Measurements from ENCODE around the gene ABCD3.

DNA sequence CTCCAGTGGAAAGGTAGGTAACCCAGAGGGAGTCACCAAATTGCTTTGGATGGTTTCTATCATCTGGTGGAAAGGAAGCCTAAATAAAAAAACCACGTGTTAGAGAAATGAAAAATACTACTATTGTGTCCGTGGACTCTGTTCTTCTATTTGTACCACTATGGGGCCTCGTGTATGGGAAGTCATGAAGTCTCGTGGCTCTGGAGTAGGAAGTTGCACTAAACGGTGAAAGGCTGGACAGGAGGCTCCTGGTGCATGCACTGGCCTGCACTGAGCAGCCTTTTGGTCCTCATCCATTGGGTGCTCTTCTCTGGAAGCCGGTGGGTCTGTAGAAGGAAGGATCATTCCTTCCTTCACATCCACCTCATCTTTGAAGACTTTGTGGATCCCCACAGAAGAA, 106.3 kb downstream of the ABCD3 start:
- TF ChIP-seq, protein P1, sequence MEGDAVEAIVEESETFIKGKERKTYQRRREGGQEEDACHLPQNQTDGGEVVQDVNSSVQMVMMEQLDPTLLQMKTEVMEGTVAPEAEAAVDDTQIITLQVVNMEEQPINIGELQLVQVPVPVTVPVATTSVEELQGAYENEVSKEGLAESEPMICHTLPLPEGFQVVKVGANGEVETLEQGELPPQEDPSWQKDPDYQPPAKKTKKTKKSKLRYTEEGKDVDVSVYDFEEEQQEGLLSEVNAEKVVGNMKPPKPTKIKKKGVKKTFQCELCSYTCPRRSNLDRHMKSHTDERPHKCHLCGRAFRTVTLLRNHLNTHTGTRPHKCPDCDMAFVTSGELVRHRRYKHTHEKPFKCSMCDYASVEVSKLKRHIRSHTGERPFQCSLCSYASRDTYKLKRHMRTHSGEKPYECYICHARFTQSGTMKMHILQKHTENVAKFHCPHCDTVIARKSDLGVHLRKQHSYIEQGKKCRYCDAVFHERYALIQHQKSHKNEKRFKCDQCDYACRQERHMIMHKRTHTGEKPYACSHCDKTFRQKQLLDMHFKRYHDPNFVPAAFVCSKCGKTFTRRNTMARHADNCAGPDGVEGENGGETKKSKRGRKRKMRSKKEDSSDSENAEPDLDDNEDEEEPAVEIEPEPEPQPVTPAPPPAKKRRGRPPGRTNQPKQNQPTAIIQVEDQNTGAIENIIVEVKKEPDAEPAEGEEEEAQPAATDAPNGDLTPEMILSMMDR (IDR thresholded peaks at IDR 0.05), result no peak
- TF ChIP-seq POLR2A (IDR thresholded peaks at IDR 0.05) (no peak), POLR2AphosphoS5 (IDR thresholded peaks at IDR 0.05) (no peak)
